ENCODE data around the gene POU6F2. TPM values are rescaled to one million over a fixed set of nuclear protein-coding genes. Genes with fewer than 3 reads are reported as not detected.

Gene POU6F2
- total RNA-seq, 1 experiment from 2014 or later: 0.27 TPM

DNA sequence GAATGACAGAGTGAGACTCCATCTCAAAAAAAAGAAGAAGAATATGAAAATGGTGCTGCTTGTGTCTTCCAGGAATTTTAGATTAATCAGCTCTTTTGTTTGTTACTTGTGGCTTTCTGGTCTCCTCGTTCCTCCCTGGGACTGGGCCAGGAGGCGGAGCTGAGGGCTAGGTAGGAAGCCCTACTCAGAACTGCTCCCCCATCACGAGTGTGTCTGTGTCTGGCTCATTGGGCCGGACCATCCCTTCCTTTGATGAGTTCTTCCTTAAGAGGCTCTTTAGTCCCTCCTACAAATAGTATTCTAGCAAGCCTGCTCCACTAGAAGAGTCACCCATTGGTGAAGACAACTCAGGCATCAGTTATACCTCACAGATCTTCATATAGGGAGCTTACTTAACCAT is 531.7 kb downstream of the POU6F2 start:
- H2AFZ ChIP-seq (ENCODE audit: low read depth, low read length, poor library complexity, severe bottlenecking): no peak overlapping the region
- TF ChIP-seq, protein P1, sequence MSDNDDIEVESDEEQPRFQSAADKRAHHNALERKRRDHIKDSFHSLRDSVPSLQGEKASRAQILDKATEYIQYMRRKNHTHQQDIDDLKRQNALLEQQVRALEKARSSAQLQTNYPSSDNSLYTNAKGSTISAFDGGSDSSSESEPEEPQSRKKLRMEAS (IDR thresholded peaks at IDR 0.05): no peak
- no peak for TF ChIP-seq ZBTB33 (IDR thresholded peaks at IDR 0.05; ENCODE audit: extremely low read depth, insufficient replicate concordance, low read length)
- no peak for TF ChIP-seq SP1 (IDR thresholded peaks at IDR 0.05; ENCODE audit: low read depth)
- no peak for TF ChIP-seq TCF7L2 (IDR thresholded peaks at IDR 0.05; ENCODE audit: borderline replicate concordance, extremely low read depth, insufficient read depth, insufficient read length)
- H3K79me2 ChIP-seq (ENCODE audit: insufficient read depth, low read length): no peaks in the 10 kb centered on the region
- H3K4me2 ChIP-seq (ENCODE audit: low read length): no peak overlapping the region
- no peaks in the 10 kb centered on the region for H3K9me2 ChIP-seq (ENCODE audit: insufficient read depth)
- H3K27ac ChIP-seq (ENCODE audit: low read depth, low read length): no peak overlapping the region
- POLR2A ChIA-PET: no interaction called here
- CTCF ChIA-PET: no interaction called here
- no peaks in the 10 kb centered on the region for H3K36me3 ChIP-seq (ENCODE audit: control insufficient read depth in 1 of 2, insufficient read depth in 2 of 2, low read length in 2 of 2)
- no peaks in the 10 kb centered on the region for H4K20me1 ChIP-seq (ENCODE audit: insufficient read depth)
- RAD21 ChIA-PET (ENCODE audit: low non-redundant PET in 1 of 2, low total read pairs in 2 of 2, uncharacterized antibody in 2 of 2, unreplicated experiment in 2 of 2): no interaction called here
- ATAC-seq (no peak), DNase-seq (ENCODE audit: low read depth, low spot score) (no peak)
- no peaks in the 10 kb centered on the region for H3K27me3 ChIP-seq (ENCODE audit: insufficient read depth, low read length)
- no peak overlapping the region for H3K4me3 ChIP-seq (replicated peaks in 1 of 2; ENCODE audit: low read depth in 1 of 2, low read length in 2 of 2)
- no TSS peak for BruUV-seq (replicated peaks)
- intact Hi-C loops (cut with micrococcal nuclease): no loop called here
- H3K4me1 ChIP-seq (ENCODE audit: control insufficient read depth in 1 of 2, insufficient read depth in 2 of 2, low read length in 2 of 2): peaks cover 0 to 4% of the 10 kb centered on the region in 2 experiments; a peak in 1 of 4 replicates
- no peaks in the 10 kb centered on the region for H3K9me3 ChIP-seq (ENCODE audit: control insufficient read depth in 1 of 2, insufficient read depth in 1 of 2, low read depth in 1 of 2, low read length in 2 of 2)
- no peak overlapping the region for H3K9ac ChIP-seq (ENCODE audit: low read length)

- intact Hi-C loops (cut with micrococcal nuclease): no loop called here
- Histone ChIP-seq H4K20me1 (ENCODE audit: insufficient read depth) (no peaks in the 10 kb centered on the region), H3K4me1 (ENCODE audit: control insufficient read depth in 1 of 2, insufficient read depth in 2 of 2, low read length in 2 of 2) (peaks cover 0 to 2% of the 10 kb centered on the region in 2 experiments; a peak in 1 of 4 replicates), H3K36me3 (ENCODE audit: control insufficient read depth in 1 of 2, insufficient read depth in 2 of 2, low read length in 2 of 2) (no peaks in the 10 kb centered on the region), H3K4me3 (replicated peaks in 1 of 2; ENCODE audit: low read depth in 1 of 2, low read length in 2 of 2) (no peak overlapping the region), H3K27ac (ENCODE audit: low read depth, low read length) (no peak overlapping the region), H3K79me2 (ENCODE audit: insufficient read depth, low read length) (no peaks in the 10 kb centered on the region), H3K4me2 (ENCODE audit: low read length) (no peak overlapping the region), H3K27me3 (ENCODE audit: insufficient read depth, low read length) (no peaks in the 10 kb centered on the region), H3K9me2 (ENCODE audit: insufficient read depth) (no peaks in the 10 kb centered on the region), H2AFZ (ENCODE audit: low read depth, low read length, poor library complexity, severe bottlenecking) (no peak overlapping the region), H3K9ac (ENCODE audit: low read length) (no peak overlapping the region), H3K9me3 (ENCODE audit: control insufficient read depth in 1 of 2, insufficient read depth in 1 of 2, low read depth in 1 of 2, low read length in 2 of 2) (no peaks in the 10 kb centered on the region)
- CTCF ChIA-PET: no interaction called here
- no TSS peak for BruUV-seq (replicated peaks)
- no peak for DNase-seq (ENCODE audit: low read depth, low spot score)
- POLR2A ChIA-PET: no interaction called here
- RAD21 ChIA-PET (ENCODE audit: low non-redundant PET in 1 of 2, low total read pairs in 2 of 2, uncharacterized antibody in 2 of 2, unreplicated experiment in 2 of 2): no interaction called here
- ATAC-seq: no peak
- no peak for TF ChIP-seq ZNF274 (IDR thresholded peaks at IDR 0.05; ENCODE audit: low read depth, low read length)
- TF ChIP-seq POLR2A (IDR thresholded peaks at IDR 0.05; ENCODE audit: borderline replicate concordance, extremely low read depth, insufficient read depth, insufficient read length): no peak
- TF ChIP-seq JUND (IDR thresholded peaks at IDR 0.05): no peak
- no peak for TF ChIP-seq SRF (IDR thresholded peaks at IDR 0.05; ENCODE audit: low read depth)
- TF ChIP-seq ZBTB33 (IDR thresholded peaks at IDR 0.05; ENCODE audit: extremely low read depth, insufficient replicate concordance, low read length): no peak
- TF ChIP-seq EGR1 (IDR thresholded peaks at IDR 0.05; ENCODE audit: low read depth): no peak
- TF ChIP-seq CEBPB (IDR thresholded peaks at IDR 0.05; ENCODE audit: low read depth): no peak
- no peak for TF ChIP-seq CBX3 (IDR thresholded peaks at IDR 0.05; ENCODE audit: low read depth)
- TF ChIP-seq ELF1 (IDR thresholded peaks at IDR 0.05; ENCODE audit: borderline replicate concordance, low read depth): no peak
- TF ChIP-seq EZH2 (IDR thresholded peaks at IDR 0.05): no peak
- no peak for TF ChIP-seq RAD21 (IDR thresholded peaks at IDR 0.05; ENCODE audit: low read depth)
- TF ChIP-seq YY1 (IDR thresholded peaks at IDR 0.05; ENCODE audit: extremely low read depth, insufficient replicate concordance, low read depth, low read length): no peak
These were observed 532.2 kb downstream of the POU6F2 start for GRCh38 chr7:39509912-39510311.
